HG02943 (cell line): ENCODE results near the gene TTC27.
"Not testable (repeated sequence)": the region's sequence is repeated elsewhere in the genome, so short reads cannot be mapped to it uniquely, and the experiment has no call there.

ENCODE experiments used
- ATAC-seq: cut with Tn5 transposase; IDR thresholded peaks from one replicate; pipeline ENCODE4 v1.9.1; 2021; ENCODE audit warnings: mild to moderate bottlenecking, low read depth, moderate library complexity; ENCODE audit not compliant: unreplicated experiment

TTC27 gene

GRCh38 chr2:32718752-32719151 is 90.9 kb downstream of the TTC27 start:
- ATAC-seq: no peak

GRCh38 chr2:32719430-32719829 is 91.6 kb downstream of the TTC27 start:
- no peak for ATAC-seq

- ATAC-seq: no peak
Measured at GRCh38 chr2:32719933-32720716, 92.3 kb downstream of the TTC27 start.

GRCh38 chr2:32720771-32721170 is 92.9 kb downstream of the TTC27 start:
- ATAC-seq: no peak

GRCh38 chr2:32721376-32721775 is 93.5 kb downstream of the TTC27 start:
- ATAC-seq: no peak

- ATAC-seq: no peak
Measured at GRCh38 chr2:32723467-32724079, 95.7 kb downstream of the TTC27 start.

- not testable (repeated sequence) for ATAC-seq
Measured at GRCh38 chr2:32726678-32727077, 98.8 kb downstream of the TTC27 start.

- no peak for ATAC-seq
Measured at GRCh38 chr2:32727157-32727556, 99.3 kb downstream of the TTC27 start.

GRCh38 chr2:32730958-32731357 is 103.1 kb downstream of the TTC27 start:
- not testable (repeated sequence) for ATAC-seq

GRCh38 chr2:32732120-32732519 is 104.3 kb downstream of the TTC27 start:
- no peak for ATAC-seq

GRCh38 chr2:32732912-32733472 is 105.1 kb downstream of the TTC27 start:
- no peak for ATAC-seq

GRCh38 chr2:32735348-32735747 is 107.5 kb downstream of the TTC27 start:
- no peak for ATAC-seq

- no peak for ATAC-seq
Measured at GRCh38 chr2:32738939-32739338, 111.1 kb downstream of the TTC27 start.

GRCh38 chr2:32739664-32740063 is 111.8 kb downstream of the TTC27 start:
- no peak for ATAC-seq

GRCh38 chr2:32741575-32741974 is 113.7 kb downstream of the TTC27 start:
- no peak for ATAC-seq

- no peak for ATAC-seq
Measured at GRCh38 chr2:32742376-32742775, 114.5 kb downstream of the TTC27 start.

GRCh38 chr2:32743480-32744236 is 115.8 kb downstream of the TTC27 start:
- ATAC-seq: no peak

- ATAC-seq: no peak
Measured at GRCh38 chr2:32745191-32745590, 117.3 kb downstream of the TTC27 start.

- ATAC-seq: no peak
Measured at GRCh38 chr2:32745675-32746074, 117.8 kb downstream of the TTC27 start.

- no peak for ATAC-seq
Measured at GRCh38 chr2:32746669-32747068, 118.8 kb downstream of the TTC27 start.

- no peak for ATAC-seq
Measured at GRCh38 chr2:32748158-32748557, 120.3 kb downstream of the TTC27 start.
